Left ventricle myocardium inferior (tissue), 1 donor: ENCODE results near the gene STARD7. TPM values are rescaled to one million over a fixed set of nuclear protein-coding genes. Genes with fewer than 3 reads are reported as not detected.

Experiments
- DNase-seq: peaks from one replicate; pipeline ENCODE4 v3.0.0-alpha.2; 2020
- H3K27ac ChIP-seq: fragments of 200-600 bp; replicated peaks from 2 replicates; pipeline ENCODE4 v1.8.0; 2021
- H3K27me3 ChIP-seq: fragments of 200-600 bp; 2 replicates; pipeline ENCODE4 v1.8.0; 2021; ENCODE audit warnings: low read depth
- H3K36me3 ChIP-seq: fragments of 200-600 bp; 2 replicates; pipeline ENCODE4 v1.8.0; 2021
- H3K4me1 ChIP-seq: fragments of 200-600 bp; 2 replicates; pipeline ENCODE4 v1.8.0; 2021
- H3K4me3 ChIP-seq: fragments of 200-600 bp; 2 replicates; pipeline ENCODE4 v1.8.0; 2021; ENCODE audit warnings: mild to moderate bottlenecking, moderate library complexity
- H3K9me3 ChIP-seq: fragments of 200-600 bp; replicated peaks from 2 replicates; pipeline ENCODE4 v1.8.0; 2021
- CTCF ChIP-seq: fragments of 200-600 bp; IDR thresholded peaks from 2 replicates; pipeline ENCODE4 v1.8.0; 2021; ENCODE audit warnings: antibody characterized with exemption, mild to moderate bottlenecking, borderline replicate concordance
- intact Hi-C: fragments of 100-400 bp; cut with micrococcal nuclease; formaldehyde crosslinking; loops from one replicate; pipeline ENCODE4 v1.11.0; 2022
- total RNA-seq: library from RNA; stranded (reverse); fragmentation: NEBNext Ultra II Directional; extraction: Animal tissue kit (Norgen Biotek cat#: 25700); gene quantifications from one replicate; pipeline ENCODE4 v1.2.1, GENCODE V29; 2021
- donor health status: DM: no; HTN: yes; CAD: no; lungs with severe emphysema.

The STARD7 gene
- total RNA-seq, 1 donor from 2014 or later: 174 TPM

DNA sequence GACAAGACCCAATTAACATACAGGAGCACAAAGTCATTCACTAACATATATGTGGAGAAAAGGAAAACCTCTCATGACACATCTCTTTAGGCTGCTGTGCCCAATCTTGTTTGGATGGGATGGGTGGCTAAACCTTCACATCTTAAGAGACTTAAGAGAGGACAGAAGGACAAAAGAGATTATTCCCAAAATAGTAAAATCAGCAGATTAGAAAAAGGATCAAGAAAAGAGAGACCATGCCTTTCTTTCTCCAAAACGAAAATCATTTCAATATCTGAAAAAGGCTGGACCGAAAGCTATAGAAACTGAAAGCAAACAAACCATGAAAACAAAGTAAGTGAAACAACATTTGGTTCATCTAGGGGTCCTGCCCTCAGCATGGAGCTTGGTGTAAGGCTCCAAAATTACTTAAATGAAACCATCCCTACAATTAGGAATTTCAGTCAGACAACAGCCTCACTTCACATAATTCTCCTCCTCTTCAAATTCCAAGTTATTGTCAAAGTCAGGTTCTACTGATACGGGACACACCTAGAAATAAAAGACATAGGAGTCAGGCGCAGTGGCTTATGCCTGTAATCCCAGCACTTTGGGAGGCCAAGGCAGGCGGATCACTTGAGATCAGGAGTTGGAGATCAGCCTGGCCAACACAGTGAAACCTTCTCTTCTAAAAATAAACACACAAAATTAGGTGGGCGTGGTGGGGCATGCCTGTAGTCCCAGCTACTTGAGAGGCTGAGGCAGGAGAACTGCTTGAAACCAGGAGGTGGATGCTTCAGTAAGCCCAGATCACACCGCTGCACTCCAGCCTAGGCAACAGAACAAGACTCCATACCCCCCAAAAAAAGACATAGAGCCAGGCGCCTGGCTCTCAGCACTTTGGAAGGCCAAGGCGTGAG lies 5.2 kb downstream of the STARD7 start:
- DNase-seq: no peak
- H3K4me3 ChIP-seq: peak overlapping the region; percentile 85
- H3K4me1 ChIP-seq: peaks cover 98% of the 10 kb centered on the region
- no peak for TF ChIP-seq CTCF
- intact Hi-C loops: loop anchor here (2.0 kb wide), 1 partner anchor 57 kb away; no protein-coding TSS in a partner anchor
- no peaks in the 10 kb centered on the region for H3K36me3 ChIP-seq
- peak overlapping the region; percentile 77 for H3K27ac ChIP-seq
- H3K27me3 ChIP-seq: no peaks in the 10 kb centered on the region
- no peaks in the 10 kb centered on the region for H3K9me3 ChIP-seq

DNA sequence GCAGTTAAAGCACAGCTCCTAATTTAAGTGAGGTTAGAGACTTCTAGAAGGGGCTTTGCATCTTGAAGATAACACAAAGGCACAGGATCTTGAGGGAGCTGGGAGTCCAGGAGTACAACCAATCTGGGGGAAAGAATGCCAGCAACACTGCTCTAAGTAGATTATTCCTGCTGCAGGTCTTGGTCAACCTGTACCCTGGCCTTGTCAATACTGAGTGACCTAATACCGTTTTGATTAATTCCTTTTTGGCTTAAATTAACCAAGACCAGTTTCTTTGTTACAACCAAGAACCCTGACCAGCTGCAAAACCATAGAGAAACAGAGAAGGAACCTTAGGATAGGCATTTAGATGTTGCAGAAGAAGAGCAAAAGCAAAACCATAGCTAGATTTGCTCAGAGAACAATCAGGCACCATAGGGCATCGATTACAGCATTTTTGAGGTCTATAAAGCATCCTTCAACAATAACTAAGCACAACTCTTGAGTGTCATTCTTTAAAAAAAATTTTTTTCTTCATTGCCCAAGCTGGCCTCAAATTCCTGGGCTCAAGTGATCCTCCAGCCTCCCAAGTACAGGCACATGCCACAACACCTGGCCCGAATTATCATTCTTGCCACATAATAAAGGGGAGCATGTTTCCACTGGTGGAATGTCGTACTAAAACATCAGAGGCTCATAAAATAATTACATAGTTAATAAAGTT lies 6.3 kb downstream of the STARD7 start:
- H3K36me3 ChIP-seq: no peaks in the 10 kb centered on the region
- no peaks in the 10 kb centered on the region for H3K9me3 ChIP-seq
- peak overlapping the region; percentile 9 for H3K4me3 ChIP-seq
- peak overlapping the region; percentile 77 for H3K27ac ChIP-seq
- TF ChIP-seq CTCF: no peak
- no peaks in the 10 kb centered on the region for H3K27me3 ChIP-seq
- intact Hi-C loops: no loop called here
- DNase-seq: no peak
- peaks cover 98% of the 10 kb centered on the region for H3K4me1 ChIP-seq

DNA sequence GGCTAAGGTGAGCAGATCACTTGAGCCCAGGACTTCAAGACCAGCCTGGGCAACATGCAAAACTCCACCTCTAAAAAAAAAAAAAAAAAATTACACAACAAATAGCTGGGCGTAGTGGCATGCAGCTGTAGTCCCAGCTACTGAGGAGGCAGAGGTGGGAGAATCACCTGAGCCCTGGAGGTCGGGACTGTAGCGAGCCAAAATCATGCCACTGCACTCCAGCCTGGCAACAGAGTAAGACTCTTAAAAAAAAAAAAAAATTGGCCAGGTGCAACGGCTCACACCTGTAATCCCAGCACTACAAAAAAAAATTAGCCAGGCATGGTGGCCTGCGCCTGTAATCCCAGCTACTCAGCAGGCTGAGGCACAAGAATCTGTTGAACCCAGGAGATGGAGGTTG lies 7.3 kb downstream of the STARD7 start:
- Histone ChIP-seq H3K4me1 (peaks cover 96% of the 10 kb centered on the region), H3K27me3 (no peaks in the 10 kb centered on the region), H3K27ac (peak overlapping the region; percentile 77), H3K36me3 (no peaks in the 10 kb centered on the region), H3K9me3 (no peaks in the 10 kb centered on the region), H3K4me3 (peak overlapping the region; percentile 9)
- no peak for TF ChIP-seq CTCF
- no peak for DNase-seq
- intact Hi-C loops: no loop called here

DNA sequence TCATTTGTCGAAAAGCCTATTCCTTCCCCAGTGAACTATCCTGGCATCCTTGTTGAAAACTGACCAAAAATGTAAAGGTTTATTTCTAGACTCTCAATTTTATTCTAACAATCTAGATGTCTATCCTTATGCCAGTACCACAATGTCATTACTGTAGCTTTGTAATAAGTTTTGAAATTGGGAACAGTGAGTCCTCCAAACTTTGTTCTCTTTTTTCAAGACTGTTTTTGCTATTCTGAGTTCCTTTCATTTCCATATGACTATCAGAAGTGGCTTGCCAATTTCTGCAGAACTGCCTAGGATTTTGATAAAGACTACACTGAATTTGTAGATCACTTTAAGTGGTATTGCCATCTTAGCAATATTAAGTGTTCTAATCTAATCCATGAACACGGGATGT lies 9.7 kb downstream of the STARD7 start:
- no peak overlapping the region for H3K4me3 ChIP-seq
- TF ChIP-seq CTCF: no peak
- H3K27ac ChIP-seq: peak overlapping the region; percentile 77
- no peaks in the 10 kb centered on the region for H3K9me3 ChIP-seq
- peaks cover 96% of the 10 kb centered on the region for H3K4me1 ChIP-seq
- intact Hi-C loops: no loop called here
- peaks cover 13% of the 10 kb centered on the region for H3K36me3 ChIP-seq
- no peaks in the 10 kb centered on the region for H3K27me3 ChIP-seq
- no peak for DNase-seq

- Histone ChIP-seq H3K27me3 (no peaks in the 10 kb centered on the region), H3K9me3 (no peaks in the 10 kb centered on the region), H3K36me3 (peaks cover 25% of the 10 kb centered on the region), H3K4me3 (no peak overlapping the region), H3K4me1 (peaks cover 96% of the 10 kb centered on the region), H3K27ac (peak overlapping the region; percentile 77)
- DNase-seq: no peak
- no peak for TF ChIP-seq CTCF
- intact Hi-C loops: no loop called here
Observed at GRCh38 chr2:96197546-96198255, 10.9 kb downstream of the STARD7 start.
